K562 (cell line): ENCODE measurements around the gene TMEM107. TPM values are rescaled to one million over a fixed set of nuclear protein-coding genes. Genes with fewer than 3 reads are reported as not detected.

Source experiments
- ATAC-seq: fragments of 200-7000 bp; cut with Tn5 transposase; 3 replicates; pipeline ENCODE4 v1.9.1; 2020; ENCODE audit warnings: moderate library complexity
- BruUV-seq: library from RNA; stranded (reverse); fragments of 400-500 nt; replicated peaks from 2 replicates; lab custom pipeline; 2021; lab: Mats Ljungman, UMichigan
- CTCF ChIA-PET: fragments of 300-600 bp; formaldehyde crosslinking; extraction: SDS; loops from one replicate; lab custom pipeline; 2021; ENCODE audit warnings: low intra/inter-chr PET ratio; lab: Yijun Ruan, JAX
- POLR2A ChIA-PET: fragments of 300-600, 350-650 bp; sonication (Branson Sonifier 250); formaldehyde crosslinking; extraction: SDS; loops from one replicate; lab custom pipeline; 2021; ENCODE audit warnings: antibody characterized with exemption, inconsistent platforms; lab: Yijun Ruan, JAX
- DNase-seq, 4 experiments: peaks; one replicate each; pipeline versions ENCODE4 v3.0.0 to v3.0.0-alpha.2; 2011 to 2018; ENCODE audit warnings: low spot score in 3 of 4, mixed read lengths in 3 of 4; ENCODE audit errors: extremely low read depth in 1 of 4
- FAIRE-seq: peaks from 2 replicates; lab custom pipeline; 2011; peaks lifted over from hg19 to GRCh38; lab: Jason Lieb, UNC
- H2AFZ ChIP-seq: 2 replicates; pipeline ENCODE4 v1.6.0; 2011; ENCODE audit warnings: low read depth, low read length, control low read depth, inconsistent platforms
- H3K27ac ChIP-seq: fragments of 200-600 bp; 3 replicates; pipeline ENCODE4 v1.8.0; 2011; ENCODE audit warnings: low read depth, mild to moderate bottlenecking, control low read depth, inconsistent platforms, low read length, moderate library complexity, mixed read lengths; ENCODE audit errors: extremely low read depth
- H3K27me3 ChIP-seq, 2 experiments: fragments of 300-600 bp in 1 of 2; 2 replicates in 1 of 2; 3 replicates in 1 of 2; pipeline versions ENCODE4 v1.6.0 to v1.8.0; 2011; ENCODE audit warnings: inconsistent platforms in 2 of 2, low read length in 2 of 2, mild to moderate bottlenecking in 1 of 2, mixed read lengths in 1 of 2, moderate library complexity in 1 of 2; ENCODE audit not compliant: control insufficient read depth in 2 of 2, insufficient read depth in 2 of 2
- H3K36me3 ChIP-seq: fragments of 300-600 bp; 3 replicates; pipeline ENCODE4 v1.8.0; 2011; ENCODE audit warnings: mild to moderate bottlenecking, low read length, inconsistent platforms; ENCODE audit not compliant: control insufficient read depth, insufficient read depth
- H3K4me1 ChIP-seq, 2 experiments: fragments of 200-600 bp in 1 of 2; replicated peaks in 1 of 2; 2 replicates in 1 of 2; 3 replicates in 1 of 2; pipeline versions ENCODE4 v1.5.1 to v1.8.0; 2011; ENCODE audit warnings: inconsistent platforms in 2 of 2, low read length in 2 of 2, mild to moderate bottlenecking in 1 of 2, mixed read lengths in 1 of 2, moderate library complexity in 1 of 2; ENCODE audit not compliant: control insufficient read depth in 2 of 2, insufficient read depth in 2 of 2
- H3K4me2 ChIP-seq: 2 replicates; pipeline ENCODE4 v1.6.1; 2011; ENCODE audit warnings: low read length, control low read depth, inconsistent platforms, mixed read lengths; ENCODE audit not compliant: insufficient read depth
- H3K4me3 ChIP-seq: fragments of 200-600 bp; sonication (generic), shearing (Covaris generic); 2 replicates; pipeline ENCODE4 v1.5.1; 2016; ENCODE audit warnings: control low read depth, inconsistent platforms
- H3K79me2 ChIP-seq: fragments of 200-600 bp; 3 replicates; pipeline ENCODE4 v1.8.0; 2011; ENCODE audit warnings: low read length, inconsistent platforms; ENCODE audit not compliant: control insufficient read depth, insufficient read depth
- H3K9ac ChIP-seq, 2 experiments: 2 replicates each; pipeline versions ENCODE4 v1.6.0 to v1.6.1; 2011; ENCODE audit warnings: low read depth in 2 of 2, low read length in 2 of 2, control low read depth in 1 of 2, inconsistent platforms in 1 of 2, mild to moderate bottlenecking in 1 of 2, mixed read lengths in 1 of 2; ENCODE audit not compliant: insufficient read depth in 1 of 2
- H3K9me1 ChIP-seq: one replicate; pipeline ENCODE4 v1.6.0; 2011; ENCODE audit warnings: inconsistent platforms, mild to moderate bottlenecking, low read length, moderate library complexity; ENCODE audit not compliant: control insufficient read depth, insufficient read depth
- H3K9me3 ChIP-seq: replicated peaks from 2 replicates; pipeline ENCODE4 v1.5.1; 2011; ENCODE audit warnings: low read depth, low read length, inconsistent platforms; ENCODE audit not compliant: control insufficient read depth, insufficient read depth
- H4K20me1 ChIP-seq: replicated peaks from 2 replicates; pipeline ENCODE4 v1.6.1; 2011; ENCODE audit warnings: low read length, inconsistent platforms, mixed read lengths; ENCODE audit not compliant: control insufficient read depth, insufficient read depth
- FOXK1 ChIP-seq: sonication (generic); formaldehyde crosslinking; IDR thresholded peaks from 2 replicates; pipeline ENCODE4 v1.8.0; 2022; ENCODE audit warnings: missing genetic modification reagents, mild to moderate bottlenecking, borderline replicate concordance
- MAX ChIP-seq: sonication (generic); formaldehyde crosslinking; IDR thresholded peaks from 2 replicates; pipeline ENCODE4 v1.9.0; 2022; ENCODE audit warnings: mild to moderate bottlenecking, missing genetic modification reagents
- NR2C2 ChIP-seq, 2 experiments: fragments of 200-800 bp in 1 of 2; sonication (Bioruptor generic) in 1 of 2; sonication (generic) in 1 of 2; formaldehyde crosslinking in 1 of 2; IDR thresholded peaks; 2 replicates each; pipeline versions ENCODE4 v1.6.1 to v1.8.0; 2016 to 2022; ENCODE audit warnings: mild to moderate bottlenecking in 1 of 2, missing compliant biosample characterization in 1 of 2, missing genetic modification characterization in 1 of 2, missing genetic modification reagents in 1 of 2
- WGBS: fragments of 100-300 bp; shearing (Covaris generic); methylation state at CpG from one replicate; pipeline ENCODE4 v1.1.6; 2016; ENCODE audit warnings: low coverage, mixed read lengths; ENCODE audit not compliant: insufficient coverage; ENCODE audit errors: missing lambda C conversion rate; 5-methylcytosine and 5-hydroxymethylcytosine counted together
- in situ Hi-C: fragments of 300-500 bp; cut with MboI; formaldehyde crosslinking; loops from 4 replicates; pipeline ENCODE4 v1.15.0; 2018; ENCODE audit warnings: inconsistent platforms, mixed read lengths
- intact Hi-C: fragments of 100-400 bp; cut with micrococcal nuclease; formaldehyde crosslinking; loops from 2 replicates; pipeline ENCODE4 v1.14.2; 2022
- polyA plus RNA-seq, 8 experiments: library from polyadenylated mRNA; depleted of rRNA in 4 of 8; stranded (reverse) in 5 of 8; unstranded in 3 of 8; fragments of >200 nt; fragmentation: Nextera tagmentation in 2 of 8; fragmentation: Illumina TruSeq in 1 of 8; extraction: Ambion mirVana in 2 of 8; extraction: Trizol in 1 of 8; gene quantifications; 2 replicates each; pipeline versions ENCODE4 v1.2.1 to v1.2.3, GENCODE V29; 2011 to 2014; ENCODE audit warnings: inconsistent platforms in 1 of 8, missing spikeins in 1 of 8
- total RNA-seq, 7 experiments: library from RNA; depleted of rRNA in 6 of 7; stranded (reverse); fragments of >200 nt in 6 of 7; fragmentation: Illumina TruSeq in 2 of 7; extraction: Trizol in 2 of 7; gene quantifications; 2 replicates each; pipeline versions ENCODE4 v1.2.1 to v1.2.3, GENCODE V29; 2011 to 2021; ENCODE audit warnings: low replicate concordance in 1 of 7

The TMEM107 gene
- total and polyA plus RNA-seq, 9 of the 15 experiments (the other 6 are each of a cell fraction or from before 2014, with no cell fraction given): 7.1 to 26.2 (median 16.9) TPM

GRCh38 chr17:8154608-8155155 is 21.5 kb downstream of the TMEM107 start:
- H3K9me1 ChIP-seq: no peaks in the 10 kb centered on the region
- POLR2A ChIA-PET: interaction anchor here (0.6 to 8.6 kb wide), 9 partner anchors 8 to 222 kb away, joined by 3 to 105 read pairs (median 3); partner anchors contain the start of genes AURKB and VAMP2
- in situ Hi-C loops (no loop called here), intact Hi-C loops (no loop called here)
- H3K9me3 ChIP-seq: no peaks in the 10 kb centered on the region
- 24% methylated on average over 7 of the region's 11 CpGs for WGBS
- H3K27ac ChIP-seq: peak overlapping the region; percentile 94; the same call in 2 of the 3 replicates
- peaks cover 48% of the 10 kb centered on the region for H3K79me2 ChIP-seq
- H3K4me2 ChIP-seq: peak overlapping the region; percentile 89
- FAIRE-seq (no peak), DNase-seq (no peak), ATAC-seq (no peak)
- peak overlapping the region; percentile 73 to 89; a peak in 3 of 4 replicates for H3K9ac ChIP-seq
- no peaks in the 10 kb centered on the region for H3K27me3 ChIP-seq
- no peak overlapping the region for H2AFZ ChIP-seq
- 0 out of 2 replicates have a peak, but pooled peaks cover 4% of the 10 kb centered on the region for H4K20me1 ChIP-seq
- CTCF ChIA-PET: no interaction called here
- H3K4me1 ChIP-seq: peaks cover 35 to 80% of the 10 kb centered on the region in 2 experiments
- no TSS peak for BruUV-seq
- TF ChIP-seq NR2C2 (CRISPR knock-in tag; IDR thresholded peaks at IDR 0.05): no peak
- TF ChIP-seq NR2C2 (tag; IDR thresholded peaks at IDR 0.05): peak; percentile 1; the same call in 1 of the 2 replicates
- TF ChIP-seq MAX (CRISPR knock-in tag): 0 out of 2 replicates have a peak, but pooled peaks have one; percentile 7
- no peak for TF ChIP-seq FOXK1 (CRISPR knock-in tag)
- peaks cover 17% of the 10 kb centered on the region; the same call in 2 of the 3 replicates for H3K36me3 ChIP-seq
- H3K4me3 ChIP-seq: no peak overlapping the region; the same call in 1 of the 2 replicates
